Measurements from ENCODE around the gene C3orf52.

DNA sequence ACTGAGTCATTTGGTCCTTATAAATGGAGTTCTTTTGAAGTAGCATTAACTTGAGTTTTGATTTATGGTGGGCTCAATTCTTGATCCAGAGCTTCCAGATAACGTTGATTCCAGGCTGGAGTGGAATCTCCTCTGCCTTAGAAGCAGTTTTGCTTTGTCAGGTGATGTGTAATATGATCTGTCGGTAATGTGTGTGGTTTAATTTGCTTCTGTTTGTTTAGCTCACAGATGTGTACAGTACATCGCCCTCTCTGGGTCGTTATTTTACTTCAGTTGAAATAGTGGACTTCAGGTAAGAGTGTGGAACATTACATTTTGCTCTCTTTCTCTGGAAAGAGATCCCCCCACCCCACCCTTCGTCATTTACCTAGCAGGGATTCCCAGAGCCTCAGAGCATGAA, 23.1 kb downstream of the C3orf52 start:
- no peak for TF ChIP-seq POLR2AphosphoS5 (IDR thresholded peaks at IDR 0.05; ENCODE audit: insufficient read depth in 1 of 2, low read depth in 1 of 2)
- TF ChIP-seq, protein P1, sequence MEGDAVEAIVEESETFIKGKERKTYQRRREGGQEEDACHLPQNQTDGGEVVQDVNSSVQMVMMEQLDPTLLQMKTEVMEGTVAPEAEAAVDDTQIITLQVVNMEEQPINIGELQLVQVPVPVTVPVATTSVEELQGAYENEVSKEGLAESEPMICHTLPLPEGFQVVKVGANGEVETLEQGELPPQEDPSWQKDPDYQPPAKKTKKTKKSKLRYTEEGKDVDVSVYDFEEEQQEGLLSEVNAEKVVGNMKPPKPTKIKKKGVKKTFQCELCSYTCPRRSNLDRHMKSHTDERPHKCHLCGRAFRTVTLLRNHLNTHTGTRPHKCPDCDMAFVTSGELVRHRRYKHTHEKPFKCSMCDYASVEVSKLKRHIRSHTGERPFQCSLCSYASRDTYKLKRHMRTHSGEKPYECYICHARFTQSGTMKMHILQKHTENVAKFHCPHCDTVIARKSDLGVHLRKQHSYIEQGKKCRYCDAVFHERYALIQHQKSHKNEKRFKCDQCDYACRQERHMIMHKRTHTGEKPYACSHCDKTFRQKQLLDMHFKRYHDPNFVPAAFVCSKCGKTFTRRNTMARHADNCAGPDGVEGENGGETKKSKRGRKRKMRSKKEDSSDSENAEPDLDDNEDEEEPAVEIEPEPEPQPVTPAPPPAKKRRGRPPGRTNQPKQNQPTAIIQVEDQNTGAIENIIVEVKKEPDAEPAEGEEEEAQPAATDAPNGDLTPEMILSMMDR (IDR thresholded peaks at IDR 0.05), result no peak
